Trophoblast cell (in vitro differentiated cells and primary cell): ENCODE results near the gene SF3B6.
"Not testable (repeated sequence)": the region's sequence is repeated elsewhere in the genome, so short reads cannot be mapped to it uniquely, and the experiment has no call there.

Experiments used
- DNase-seq, 2 donors: peaks; one replicate each; pipeline ENCODE4 v3.0.0-alpha.2; 2016
- H2AFZ ChIP-seq: 2 replicates; pipeline ENCODE4 v1.6.1; 2013; ENCODE audit warnings: low read length, moderate library complexity, mild to moderate bottlenecking; ENCODE audit not compliant: insufficient read depth, poor library complexity
- H2AK5ac ChIP-seq: 2 replicates; pipeline ENCODE4 v1.6.1; 2013; ENCODE audit warnings: mild to moderate bottlenecking, low read length
- H2BK120ac ChIP-seq: 2 replicates; pipeline ENCODE4 v1.6.1; 2013; ENCODE audit warnings: low read length, mild to moderate bottlenecking, moderate library complexity; ENCODE audit not compliant: insufficient read depth, poor library complexity
- H2BK12ac ChIP-seq: 2 replicates; pipeline ENCODE4 v1.6.1; 2013; ENCODE audit warnings: mild to moderate bottlenecking, low read length, moderate library complexity
- H2BK5ac ChIP-seq: 2 replicates; pipeline ENCODE4 v1.6.1; 2013; ENCODE audit warnings: low read length, low read depth, moderate library complexity, mild to moderate bottlenecking; ENCODE audit not compliant: poor library complexity
- H3K14ac ChIP-seq: 2 replicates; pipeline ENCODE4 v1.6.1; 2013; ENCODE audit warnings: mild to moderate bottlenecking, low read length
- H3K18ac ChIP-seq: 2 replicates; pipeline ENCODE4 v1.6.1; 2013; ENCODE audit warnings: mild to moderate bottlenecking, low read length
- H3K23ac ChIP-seq: 2 replicates; pipeline ENCODE4 v1.6.1; 2013; ENCODE audit warnings: low read length
- H3K27ac ChIP-seq: 2 replicates; pipeline ENCODE4 v1.5.1; 2013; ENCODE audit warnings: low read depth, mild to moderate bottlenecking, inconsistent platforms, low read length, moderate library complexity
- H3K27me3 ChIP-seq: 2 replicates; pipeline ENCODE4 v1.6.1; 2013; ENCODE audit warnings: inconsistent platforms, mild to moderate bottlenecking, low read length, moderate library complexity; ENCODE audit not compliant: insufficient read depth
- H3K36me3 ChIP-seq, 2 experiments: 1 replicate in 1 of 2; 2 replicates in 1 of 2; pipeline ENCODE4 v1.6.1; 2013; ENCODE audit warnings: low read length in 2 of 2, mild to moderate bottlenecking in 2 of 2, moderate library complexity in 1 of 2; ENCODE audit not compliant: insufficient read depth in 2 of 2, control insufficient read depth in 1 of 2
- H3K4ac ChIP-seq: 2 replicates; pipeline ENCODE4 v1.6.1; 2013; ENCODE audit warnings: low read depth, mild to moderate bottlenecking, low read length, moderate library complexity
- H3K4me1 ChIP-seq, 2 experiments: 1 replicate in 1 of 2; 2 replicates in 1 of 2; pipeline ENCODE4 v1.6.1; 2013; ENCODE audit warnings: low read length in 2 of 2, mild to moderate bottlenecking in 2 of 2, moderate library complexity in 1 of 2; ENCODE audit not compliant: insufficient read depth in 2 of 2, control insufficient read depth in 1 of 2
- H3K4me2 ChIP-seq: 2 replicates; pipeline ENCODE4 v1.6.1; 2013; ENCODE audit warnings: inconsistent platforms, mild to moderate bottlenecking, low read length, moderate library complexity
- H3K4me3 ChIP-seq: 2 replicates; pipeline ENCODE4 v1.5.1; 2013; ENCODE audit warnings: mild to moderate bottlenecking, low read depth, low read length, inconsistent platforms
- H3K79me1 ChIP-seq: one replicate; pipeline ENCODE4 v1.6.1; 2013; ENCODE audit warnings: low read length
- H3K79me2 ChIP-seq: 2 replicates; pipeline ENCODE4 v1.6.1; 2013; ENCODE audit warnings: low read length, mild to moderate bottlenecking; ENCODE audit not compliant: control insufficient read depth, insufficient read depth, poor library complexity
- H3K9ac ChIP-seq: 2 replicates; pipeline ENCODE4 v1.6.1; 2013; ENCODE audit warnings: mild to moderate bottlenecking, low read length
- H3K9me3 ChIP-seq: 2 replicates; pipeline ENCODE4 v1.6.1; 2013; ENCODE audit warnings: low read depth, mild to moderate bottlenecking, control low read depth, inconsistent platforms, low read length; ENCODE audit not compliant: insufficient read depth
- H4K12ac ChIP-seq: 2 replicates; pipeline ENCODE4 v1.6.1; 2013; ENCODE audit warnings: low read depth, mild to moderate bottlenecking, low read length, moderate library complexity
- H4K8ac ChIP-seq: 2 replicates; pipeline ENCODE4 v1.6.1; 2013; ENCODE audit warnings: low read depth, mild to moderate bottlenecking, low read length, moderate library complexity
- H4K91ac ChIP-seq: one replicate; pipeline ENCODE4 v1.6.1; 2013; ENCODE audit warnings: low read depth, mild to moderate bottlenecking, low read length, moderate library complexity
- WGBS: extraction: QIAGEN DNeasy Blood & Tissue Kit; methylation state at CpG from one replicate; pipeline ENCODE4 v1.1.7; 2013; ENCODE audit warnings: missing lambda C conversion rate; ENCODE audit not compliant: insufficient read length, insufficient coverage; ENCODE audit errors: extremely low coverage; 5-methylcytosine and 5-hydroxymethylcytosine counted together

Gene SF3B6

DNA sequence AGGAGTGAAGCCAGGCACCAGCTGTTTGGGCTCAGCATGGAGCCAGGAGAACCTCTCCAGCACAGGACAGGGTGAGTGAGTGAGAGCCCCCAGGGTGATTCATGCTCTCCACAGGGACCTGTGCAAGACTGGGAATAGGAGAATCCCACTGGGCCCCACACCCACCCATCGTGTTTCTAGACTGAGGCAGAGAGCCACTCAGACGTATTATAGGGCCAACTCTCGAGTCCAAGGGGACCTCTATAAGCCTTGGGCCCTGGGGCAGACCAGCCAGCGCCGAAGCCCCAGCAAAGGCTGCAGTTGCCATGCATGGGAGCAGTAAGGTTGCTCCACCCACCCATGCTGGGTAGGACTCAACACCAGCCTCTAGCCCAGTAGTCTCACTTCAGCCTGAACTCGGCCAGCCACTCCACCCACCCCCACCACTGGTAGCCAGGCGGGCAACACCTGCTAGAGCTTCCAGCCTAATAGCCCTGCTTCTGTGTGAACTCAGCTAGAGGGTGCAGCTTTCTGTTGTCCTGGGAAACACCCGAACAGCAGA is 28.1 kb upstream of the SF3B6 start:
- no peaks in the 10 kb centered on the region for H3K79me1 ChIP-seq
- no peak overlapping the region for H4K12ac ChIP-seq
- H3K36me3 ChIP-seq: no peaks in the 10 kb centered on the region
- H3K79me2 ChIP-seq: no peaks in the 10 kb centered on the region
- no peak overlapping the region for H2BK12ac ChIP-seq
- H4K8ac ChIP-seq: no peak overlapping the region
- no peak overlapping the region for H3K4ac ChIP-seq
- H3K18ac ChIP-seq: no peak overlapping the region
- no peak overlapping the region for H3K9ac ChIP-seq
- H3K23ac ChIP-seq: no peak overlapping the region
- H3K9me3 ChIP-seq: peaks cover 2% of the 10 kb centered on the region
- H2BK5ac ChIP-seq: no peak overlapping the region
- no peak overlapping the region for H4K91ac ChIP-seq
- H3K27ac ChIP-seq: no peak overlapping the region
- H2BK120ac ChIP-seq: no peak overlapping the region
- WGBS: no CpG with 5 or more reads among the region's 8 CpGs
- H3K14ac ChIP-seq: no peak overlapping the region
- no peak overlapping the region for H3K4me3 ChIP-seq
- no peak for DNase-seq
- no peak overlapping the region for H3K4me2 ChIP-seq
- H3K27me3 ChIP-seq: no peaks in the 10 kb centered on the region
- no peak overlapping the region for H2AK5ac ChIP-seq
- H3K4me1 ChIP-seq: no peaks in the 10 kb centered on the region
- no peak overlapping the region for H2AFZ ChIP-seq

DNA sequence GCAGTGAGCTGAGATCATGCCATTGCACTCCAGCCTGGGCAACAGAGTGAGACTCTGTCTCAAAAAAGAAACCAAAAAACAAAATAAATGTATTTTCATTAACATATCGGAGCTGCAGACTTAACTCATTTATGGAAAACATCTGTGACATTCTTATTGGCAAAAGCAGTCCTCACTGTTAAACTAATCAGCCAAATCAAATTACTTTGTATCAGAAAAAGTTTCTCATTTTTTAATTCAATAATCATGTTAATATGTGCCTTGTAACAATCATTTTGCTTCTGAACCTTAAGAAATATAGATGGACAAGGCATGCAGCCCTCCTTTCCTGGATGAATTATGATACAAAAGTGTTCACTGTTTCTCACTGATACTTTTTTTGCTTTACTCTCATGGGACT is 26.6 kb upstream of the SF3B6 start:
- WGBS: no CpG with 5 or more reads among the region's 1 CpG
- Histone ChIP-seq H3K23ac (no peak overlapping the region), H4K91ac (no peak overlapping the region), H3K79me1 (no peaks in the 10 kb centered on the region), H3K27me3 (no peaks in the 10 kb centered on the region), H4K8ac (no peak overlapping the region), H2BK120ac (no peak overlapping the region), H2AK5ac (no peak overlapping the region), H3K4me3 (no peak overlapping the region), H3K79me2 (no peaks in the 10 kb centered on the region), H3K14ac (no peak overlapping the region), H3K36me3 (no peaks in the 10 kb centered on the region), H3K9ac (no peak overlapping the region), H2AFZ (no peak overlapping the region), H2BK12ac (no peak overlapping the region), H3K4me1 (no peaks in the 10 kb centered on the region), H3K18ac (no peak overlapping the region), H3K27ac (no peak overlapping the region), H4K12ac (no peak overlapping the region), H3K4ac (no peak overlapping the region), H2BK5ac (no peak overlapping the region), H3K9me3 (peaks cover 2% of the 10 kb centered on the region), H3K4me2 (no peak overlapping the region)
- no peak for DNase-seq

- Histone ChIP-seq H2AK5ac (no peak overlapping the region), H3K79me1 (no peaks in the 10 kb centered on the region), H3K4me3 (no peak overlapping the region), H2BK5ac (no peak overlapping the region), H4K91ac (no peak overlapping the region), H3K18ac (no peak overlapping the region), H3K23ac (no peak overlapping the region), H3K36me3 (no peaks in the 10 kb centered on the region), H4K8ac (no peak overlapping the region), H3K9me3 (peaks cover 2% of the 10 kb centered on the region), H3K4me2 (no peak overlapping the region), H3K27me3 (no peaks in the 10 kb centered on the region), H4K12ac (no peak overlapping the region), H2BK120ac (no peak overlapping the region), H3K4ac (no peak overlapping the region), H3K4me1 (no peaks in the 10 kb centered on the region), H3K9ac (no peak overlapping the region), H2AFZ (no peak overlapping the region), H2BK12ac (no peak overlapping the region), H3K27ac (no peak overlapping the region), H3K14ac (no peak overlapping the region), H3K79me2 (no peaks in the 10 kb centered on the region)
- WGBS: no CpG with 5 or more reads among the region's 2 CpGs
- no peak for DNase-seq
Measured at GRCh38 chr2:24101992-24102391, 25.9 kb upstream of the SF3B6 start.

DNA sequence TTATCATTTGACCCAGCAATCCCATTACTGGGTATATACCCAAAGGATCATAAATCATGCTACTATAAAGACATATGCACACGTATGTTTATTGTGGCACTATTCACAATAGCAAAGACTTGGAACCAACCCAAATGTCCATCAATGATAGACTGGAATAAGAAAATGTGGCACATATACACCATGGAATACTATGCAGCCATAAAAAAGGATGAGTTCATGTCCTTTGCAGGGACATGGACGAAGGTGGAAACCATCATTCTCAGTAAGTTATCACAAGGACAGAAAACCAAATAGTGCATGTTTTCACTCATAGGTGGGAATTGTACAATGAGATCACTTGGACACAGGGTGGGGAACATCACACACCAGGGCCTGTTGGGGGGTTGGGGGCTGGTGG is 24.6 kb upstream of the SF3B6 start:
- H2BK12ac ChIP-seq, H2BK5ac ChIP-seq, H3K79me2 ChIP-seq, H2AFZ ChIP-seq, H3K9ac ChIP-seq, H2BK120ac ChIP-seq, H3K4me3 ChIP-seq, H3K9me3 ChIP-seq, H3K4me1 ChIP-seq, H3K27ac ChIP-seq, DNase-seq, H3K23ac ChIP-seq, H2AK5ac ChIP-seq, H4K91ac ChIP-seq, H3K27me3 ChIP-seq, H3K18ac ChIP-seq, H3K14ac ChIP-seq, H4K8ac ChIP-seq, H3K4ac ChIP-seq, H3K4me2 ChIP-seq, H3K79me1 ChIP-seq, H4K12ac ChIP-seq, H3K36me3 ChIP-seq: not testable (repeated sequence)
- WGBS: no CpG with 5 or more reads among the region's 2 CpGs
